Astrocyte of the spinal cord (primary cell): Measurements from ENCODE around the gene SLC13A3.
A peak's percentile ranks its signal among the peaks of the same experiment; 100 is the strongest.

Experiments
- DNase-seq: peaks from one replicate; pipeline ENCODE4 v3.0.0; 2011; ENCODE audit warnings: low read depth, low spot score
- H3K4me3 ChIP-seq: 2 replicates; pipeline ENCODE4 v1.5.1; 2011; ENCODE audit warnings: low read depth, mild to moderate bottlenecking, low read length, moderate library complexity
- in situ Hi-C: cut with HindIII; loops from 2 replicates; pipeline ENCODE4 v1.10.0; 2017; ENCODE audit warnings: low sequenced_read_pairs
- TF ChIP-seq, protein P1 (sequence below): IDR thresholded peaks from 2 replicates; pipeline ENCODE4 v1.5.1; 2012; ENCODE audit warnings: low read depth, mild to moderate bottlenecking, low read length, inconsistent platforms

SLC13A3 gene

DNA sequence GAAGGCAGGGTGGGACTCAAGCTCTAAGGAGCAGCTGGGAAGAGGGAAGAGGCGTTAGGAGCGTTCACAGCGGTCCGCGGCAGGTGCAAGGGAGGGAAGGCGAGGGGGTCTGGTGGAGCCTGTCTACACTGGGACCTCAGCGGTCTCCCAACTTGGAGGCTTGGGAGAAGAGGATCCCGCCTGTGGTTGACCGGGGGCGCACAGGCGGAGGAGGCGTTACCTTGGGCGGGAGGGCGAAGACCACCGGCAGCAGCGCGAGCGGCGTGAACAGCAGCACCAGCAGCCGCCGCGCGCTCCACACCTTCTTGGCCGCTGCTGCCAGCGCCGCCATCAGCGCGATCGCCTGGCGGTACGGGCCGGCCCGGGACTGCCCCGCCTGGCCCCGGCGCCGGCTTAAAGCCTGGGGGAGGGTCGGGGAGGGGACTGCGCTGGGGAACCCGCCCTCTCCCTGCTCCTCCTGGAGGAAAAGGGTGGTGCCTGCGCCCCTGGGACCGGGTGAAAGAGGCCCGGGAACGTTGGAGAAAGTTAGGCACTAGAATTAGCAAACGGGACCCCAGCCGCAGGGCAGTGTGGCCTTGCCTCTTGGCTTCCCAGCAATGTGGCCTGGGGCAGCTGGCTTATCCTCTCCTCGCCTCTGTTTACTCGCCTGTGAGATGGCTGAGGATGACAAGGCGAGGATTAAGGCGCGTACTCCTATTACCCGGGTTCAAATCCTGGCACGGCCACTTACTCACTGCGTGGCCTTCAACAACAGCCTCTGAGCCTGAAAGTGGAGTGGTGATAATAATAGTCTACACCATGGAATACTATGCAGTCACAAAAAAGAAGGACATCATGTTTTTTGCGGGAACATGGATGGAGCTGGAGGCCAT is at the start of gene SLC13A3:
SLC13A3 (minus strand) TSS at position 369 of the 872 bp plus-strand sequence; CDS start at position 331, 38 bp downstream.
- TF ChIP-seq, protein P1, sequence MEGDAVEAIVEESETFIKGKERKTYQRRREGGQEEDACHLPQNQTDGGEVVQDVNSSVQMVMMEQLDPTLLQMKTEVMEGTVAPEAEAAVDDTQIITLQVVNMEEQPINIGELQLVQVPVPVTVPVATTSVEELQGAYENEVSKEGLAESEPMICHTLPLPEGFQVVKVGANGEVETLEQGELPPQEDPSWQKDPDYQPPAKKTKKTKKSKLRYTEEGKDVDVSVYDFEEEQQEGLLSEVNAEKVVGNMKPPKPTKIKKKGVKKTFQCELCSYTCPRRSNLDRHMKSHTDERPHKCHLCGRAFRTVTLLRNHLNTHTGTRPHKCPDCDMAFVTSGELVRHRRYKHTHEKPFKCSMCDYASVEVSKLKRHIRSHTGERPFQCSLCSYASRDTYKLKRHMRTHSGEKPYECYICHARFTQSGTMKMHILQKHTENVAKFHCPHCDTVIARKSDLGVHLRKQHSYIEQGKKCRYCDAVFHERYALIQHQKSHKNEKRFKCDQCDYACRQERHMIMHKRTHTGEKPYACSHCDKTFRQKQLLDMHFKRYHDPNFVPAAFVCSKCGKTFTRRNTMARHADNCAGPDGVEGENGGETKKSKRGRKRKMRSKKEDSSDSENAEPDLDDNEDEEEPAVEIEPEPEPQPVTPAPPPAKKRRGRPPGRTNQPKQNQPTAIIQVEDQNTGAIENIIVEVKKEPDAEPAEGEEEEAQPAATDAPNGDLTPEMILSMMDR: no peak
- H3K4me3 ChIP-seq: no peak within 1 kb of the TSS
- in situ Hi-C loops: no loop called here
- no peak for DNase-seq

DNA sequence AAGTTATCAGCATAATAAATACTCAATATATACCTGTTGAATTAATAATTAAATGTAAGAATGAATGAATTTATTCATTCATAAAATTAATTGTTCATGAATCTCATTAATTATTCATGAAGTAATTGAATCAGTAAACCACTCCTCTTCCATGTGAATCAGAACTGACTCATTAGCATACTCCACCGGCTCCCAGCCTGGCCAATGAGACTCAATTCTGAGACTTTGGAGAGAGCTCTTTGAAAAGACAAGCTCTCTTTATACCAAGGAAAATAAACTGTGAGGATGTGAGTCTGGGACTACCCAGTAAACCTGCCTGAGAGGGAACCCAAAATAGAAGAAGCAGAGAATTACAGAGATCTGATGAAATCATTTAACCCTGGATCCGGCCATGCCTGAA is 49.8 kb upstream of the SLC13A3 start:
- TF ChIP-seq, protein P1: no peak
- in situ Hi-C loops: no loop called here
- no peak overlapping the region for H3K4me3 ChIP-seq
- no peak for DNase-seq

- no peak overlapping the region for H3K4me3 ChIP-seq
- in situ Hi-C loops: no loop called here
- TF ChIP-seq, protein P1: no peak
- DNase-seq: no peak
Measured at GRCh38 chr20:46700481-46700880, 49.2 kb upstream of the SLC13A3 start.

DNA sequence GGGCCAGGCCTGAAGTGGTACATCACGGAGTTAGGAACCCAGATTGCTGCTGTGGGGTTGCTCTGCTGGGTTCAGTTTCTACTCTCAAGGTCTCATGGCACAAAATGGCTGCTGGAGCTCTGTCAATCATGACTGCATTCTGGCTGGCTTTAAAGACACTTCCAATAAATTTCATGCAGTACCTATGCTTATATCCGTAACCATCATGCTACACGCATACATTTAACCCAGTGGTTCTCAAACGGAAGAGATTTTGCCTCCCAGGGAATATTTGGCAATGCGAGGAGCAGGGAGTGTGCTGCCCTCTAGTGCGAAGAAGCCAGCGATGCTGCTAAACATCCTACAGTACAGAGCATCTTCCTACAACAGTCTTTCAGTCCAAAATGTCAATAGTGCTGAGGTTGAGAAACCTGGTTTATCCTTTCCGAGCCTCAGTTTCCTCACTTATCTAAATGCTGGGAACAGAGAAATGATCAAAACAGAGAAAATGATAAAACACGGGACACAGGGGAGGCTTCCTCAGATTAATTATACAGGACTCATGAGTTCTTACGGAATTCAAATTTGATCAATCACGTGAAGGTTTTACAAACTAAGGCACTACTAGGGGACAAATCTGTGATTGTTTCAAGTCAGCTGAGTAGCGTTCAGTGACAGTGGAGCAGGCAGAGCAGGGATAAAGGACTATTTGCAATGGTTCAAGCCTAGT is 48.5 kb upstream of the SLC13A3 start:
- no peak for DNase-seq
- in situ Hi-C loops: no loop called here
- no peak overlapping the region for H3K4me3 ChIP-seq
- TF ChIP-seq, protein P1: peak; percentile 74

DNA sequence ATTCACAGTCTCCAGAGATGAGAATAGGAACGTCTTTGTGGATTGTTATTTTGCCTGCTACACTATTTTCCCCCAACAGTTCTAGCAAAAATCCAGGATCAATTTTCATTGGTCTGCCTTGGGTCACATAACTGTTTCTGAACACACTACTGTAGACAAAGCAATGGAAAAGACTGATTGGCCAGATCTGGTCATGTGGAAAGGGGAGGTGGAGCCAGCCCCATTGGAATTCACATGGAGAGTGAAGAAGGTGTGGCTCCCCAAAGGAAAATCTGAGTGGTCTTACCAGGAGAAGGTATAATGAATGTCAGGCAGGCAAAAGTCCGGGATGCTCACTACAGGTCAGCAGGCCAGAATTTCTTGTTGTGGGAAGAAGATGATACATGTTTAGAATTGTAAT is 47.5 kb upstream of the SLC13A3 start:
- TF ChIP-seq, protein P1: no peak
- DNase-seq: no peak
- no peak overlapping the region for H3K4me3 ChIP-seq
- in situ Hi-C loops: no loop called here

- TF ChIP-seq, protein P1: no peak
- in situ Hi-C loops: no loop called here
- H3K4me3 ChIP-seq: no peak overlapping the region
- DNase-seq: no peak
Measured at GRCh38 chr20:46696791-46697279, 45.6 kb upstream of the SLC13A3 start.
